ENCODE data around the gene PPP4C.
A peak's percentile ranks its signal among the peaks of the same experiment; 100 is the strongest.
"Not testable (repeated sequence)": the region's sequence is repeated elsewhere in the genome, so short reads cannot be mapped to it uniquely, and the experiment has no call there.

The PPP4C gene

GRCh38 chr16:30096105-30096861, 20.5 kb downstream of the PPP4C start, which contains the start of gene YPEL3:
Gene YPEL3 (minus strand): TSS chr16:30096213. CDS start chr16:30095482, 731 bp downstream.
- DNase-seq (ENCODE audit: low read depth, low spot score), result peak; percentile 76

DNA sequence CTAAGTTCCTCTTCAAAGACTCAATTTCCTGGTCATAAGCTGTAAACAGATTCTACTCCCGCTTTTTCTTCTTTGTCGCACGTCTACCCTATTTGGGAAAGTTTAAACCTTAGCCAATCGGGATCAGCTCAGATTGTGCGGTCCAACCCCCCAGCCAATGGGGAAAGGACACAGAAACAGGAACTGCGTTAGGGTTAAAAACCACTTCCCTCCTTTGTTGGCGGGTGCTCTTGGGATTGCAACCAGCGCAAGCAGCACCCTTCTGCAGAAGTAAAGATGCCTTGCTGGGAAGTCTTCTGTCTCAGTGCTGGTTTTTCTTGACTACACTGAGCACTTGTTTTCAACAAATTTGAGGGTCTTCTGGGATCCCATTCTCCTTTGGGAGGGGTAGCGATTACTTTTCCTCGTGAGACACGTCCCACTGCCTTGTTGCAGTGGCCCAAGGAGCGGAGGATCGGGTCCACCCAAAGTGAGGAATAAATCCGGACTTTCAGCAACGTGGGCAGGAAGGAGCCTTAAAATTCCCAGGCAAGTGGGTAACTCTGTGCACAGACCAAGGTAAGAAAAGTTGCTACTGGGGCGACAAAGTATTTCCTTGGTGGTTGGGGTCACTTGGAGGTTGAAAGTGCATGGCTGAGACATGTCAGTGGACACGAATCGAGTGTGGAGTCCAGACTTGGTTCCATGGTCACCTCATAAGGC, 21.2 kb downstream of the PPP4C start:
- DNase-seq (ENCODE audit: low read depth, low spot score), result no peak

- DNase-seq (ENCODE audit: low read depth, low spot score), result no peak
Measured at GRCh38 chr16:30104090-30104489, 28.3 kb downstream of the PPP4C start.

DNA sequence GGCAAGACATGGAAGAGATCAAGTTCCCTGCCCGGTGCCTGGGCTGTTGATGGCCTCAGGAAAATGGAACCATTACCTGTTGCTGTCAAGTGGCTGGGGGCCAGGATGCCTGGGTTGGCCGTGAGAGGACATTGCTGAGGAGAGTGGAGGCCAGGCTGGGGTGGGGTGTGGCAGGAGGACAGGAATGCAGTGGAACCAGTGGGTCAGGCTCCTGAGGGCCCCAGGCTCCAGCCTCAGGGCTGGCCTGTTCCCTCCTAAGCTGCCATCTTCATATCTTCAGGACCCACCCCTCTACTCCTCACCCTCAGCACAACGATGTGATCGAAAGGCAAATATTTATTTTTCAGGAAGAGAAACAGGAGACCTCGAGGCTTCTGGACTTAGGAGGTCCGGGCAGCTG, 28.7 kb downstream of the PPP4C start:
- no peak for DNase-seq (ENCODE audit: low read depth, low spot score)

DNA sequence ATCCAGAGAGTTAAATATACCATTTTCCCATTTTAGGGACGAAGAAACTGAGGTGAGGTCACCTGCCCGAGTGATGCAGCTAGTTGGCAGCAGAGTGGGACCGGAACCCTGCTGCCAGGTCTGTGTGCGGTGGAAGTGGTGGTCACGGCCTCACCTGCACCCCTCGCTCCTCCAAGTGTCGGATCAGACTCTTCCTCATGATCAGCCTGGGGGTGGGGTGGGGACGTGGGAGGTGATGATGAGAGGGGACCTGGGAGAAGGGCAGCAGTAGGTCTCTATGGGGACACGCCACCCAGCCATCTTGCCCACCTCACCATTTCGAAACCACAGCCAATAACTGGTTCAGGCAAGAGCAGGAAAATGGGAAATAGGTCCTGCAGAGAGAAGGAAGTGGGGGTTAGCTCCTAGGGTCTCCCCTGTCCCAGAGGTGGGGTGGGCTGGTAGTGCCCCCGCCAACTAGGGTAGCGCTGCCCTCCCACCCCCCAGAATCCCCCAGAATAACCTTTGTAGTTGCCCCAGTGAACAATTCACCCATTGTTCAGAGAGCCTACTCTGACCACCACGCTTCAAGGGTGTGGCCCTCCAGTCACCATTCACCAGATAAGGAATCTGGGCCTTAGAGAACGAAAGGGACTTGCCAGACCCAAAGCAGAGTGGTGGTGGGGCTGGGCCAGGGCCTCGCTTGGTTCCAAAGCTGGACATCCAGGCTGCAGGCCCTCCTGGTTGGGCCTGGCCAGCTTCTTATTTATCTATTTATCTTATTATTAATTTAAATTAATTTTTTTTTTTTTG, 32.5 kb downstream of the PPP4C start:
- DNase-seq (ENCODE audit: low read depth, low spot score), result no peak

- DNase-seq (ENCODE audit: low read depth, low spot score), result no peak
Measured at GRCh38 chr16:30110661-30111060, 34.9 kb downstream of the PPP4C start.

GRCh38 chr16:30112197-30113030, 36.6 kb downstream of the PPP4C start:
- DNase-seq (ENCODE audit: low read depth, low spot score), result no peak

- no peak for DNase-seq (ENCODE audit: low read depth, low spot score)
Measured at GRCh38 chr16:30113031-30113710, 37.4 kb downstream of the PPP4C start, which contains the start of gene GDPD3. Gene GDPD3 (minus strand): TSS chr16:30113537. CDS start chr16:30113478, 59 bp downstream.

DNA sequence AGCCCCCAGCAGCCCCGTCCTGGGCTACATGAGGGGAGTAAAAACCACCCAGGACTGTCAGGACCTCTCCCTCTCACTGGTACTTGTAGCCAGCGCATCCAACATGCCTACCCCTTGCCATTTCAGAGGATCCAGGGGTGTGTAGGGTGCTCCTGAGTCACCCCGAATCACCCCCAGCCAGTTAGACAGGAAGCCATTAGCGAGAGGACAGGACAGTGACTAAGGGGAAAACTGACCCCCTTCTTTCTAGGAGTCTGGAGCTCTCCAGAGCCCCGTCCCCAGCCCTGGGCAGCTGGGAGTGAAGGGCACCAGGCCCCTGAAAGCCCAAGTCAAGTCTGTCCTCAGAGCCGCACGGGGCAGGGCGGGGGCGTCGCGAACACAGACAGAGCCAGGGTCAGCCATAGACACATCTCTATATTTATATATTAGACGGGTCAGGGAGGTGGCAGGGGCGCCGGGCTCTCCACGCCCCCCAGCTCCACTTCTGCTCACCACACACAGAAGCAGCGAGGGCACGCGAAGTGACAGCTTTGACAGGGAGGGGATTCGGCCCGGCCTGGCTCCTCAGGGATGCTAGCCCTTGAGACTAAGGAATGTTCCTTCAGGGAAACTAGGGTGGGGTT, 38.0 kb downstream of the PPP4C start:
- no peak for DNase-seq (ENCODE audit: low read depth, low spot score)

DNA sequence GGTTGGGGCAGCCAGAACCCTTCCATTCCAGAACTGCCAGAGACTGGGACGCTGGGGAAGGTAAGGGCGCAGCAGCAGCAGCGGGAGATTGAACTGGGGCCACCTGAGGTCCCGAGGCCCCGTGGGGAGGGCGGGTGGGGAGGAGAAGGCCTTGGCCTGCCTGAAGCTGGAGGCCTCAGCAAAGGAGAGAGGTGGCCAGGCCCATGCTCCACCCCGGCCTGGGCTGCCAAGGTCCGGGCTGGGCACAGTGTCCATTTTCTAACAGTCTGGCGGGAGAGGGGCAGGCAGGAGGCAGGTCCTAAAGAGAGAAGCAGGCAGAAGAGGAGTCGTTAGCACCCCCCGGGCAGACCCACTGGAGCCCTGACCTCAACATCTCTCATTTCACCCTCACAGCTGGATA, 38.6 kb downstream of the PPP4C start:
- DNase-seq (ENCODE audit: low read depth, low spot score), result no peak

DNA sequence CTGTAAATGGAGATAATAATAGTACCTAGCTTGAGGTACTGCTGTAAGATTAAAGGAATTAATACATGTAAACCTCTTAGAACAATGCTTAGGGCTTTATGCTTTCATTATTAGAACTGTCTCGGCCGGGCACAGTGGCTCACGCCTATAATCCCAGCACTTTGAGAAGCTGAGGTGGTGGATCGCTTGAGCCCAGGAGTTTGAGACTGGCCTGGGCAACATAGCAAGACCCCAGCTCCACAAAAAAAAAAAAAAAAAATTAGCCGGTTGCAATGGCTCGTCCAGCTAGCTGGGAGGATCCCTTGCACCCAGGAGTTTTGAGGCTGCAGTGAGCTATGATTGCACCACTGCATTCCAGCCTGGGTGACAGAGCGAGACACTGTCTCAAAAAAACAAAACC, 39.0 kb downstream of the PPP4C start:
- not testable (repeated sequence) for DNase-seq (ENCODE audit: low read depth, low spot score)

DNA sequence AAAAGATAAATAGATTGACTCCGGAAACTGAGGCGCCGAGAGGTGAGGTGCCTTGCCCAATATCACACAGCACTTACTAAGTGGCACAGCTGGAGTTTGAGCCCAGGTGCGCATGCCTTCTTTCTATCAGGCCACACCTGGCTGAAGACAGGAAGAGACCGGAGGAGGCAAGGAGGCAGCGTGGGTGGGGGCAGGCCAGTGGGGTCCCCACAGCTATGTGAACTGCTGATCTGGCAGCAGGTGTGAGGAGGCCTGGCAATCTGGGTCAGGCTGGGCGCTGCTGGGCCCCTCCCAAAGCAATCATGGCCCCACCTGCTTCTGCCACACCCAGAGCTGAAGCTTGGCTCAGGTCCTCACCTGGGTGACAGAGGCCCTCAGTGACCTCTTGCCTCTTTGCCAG, 39.4 kb downstream of the PPP4C start:
- no peak for DNase-seq (ENCODE audit: low read depth, low spot score)

GRCh38 chr16:30116291-30117207, 40.8 kb downstream of the PPP4C start:
- DNase-seq (ENCODE audit: low read depth, low spot score), result no peak

DNA sequence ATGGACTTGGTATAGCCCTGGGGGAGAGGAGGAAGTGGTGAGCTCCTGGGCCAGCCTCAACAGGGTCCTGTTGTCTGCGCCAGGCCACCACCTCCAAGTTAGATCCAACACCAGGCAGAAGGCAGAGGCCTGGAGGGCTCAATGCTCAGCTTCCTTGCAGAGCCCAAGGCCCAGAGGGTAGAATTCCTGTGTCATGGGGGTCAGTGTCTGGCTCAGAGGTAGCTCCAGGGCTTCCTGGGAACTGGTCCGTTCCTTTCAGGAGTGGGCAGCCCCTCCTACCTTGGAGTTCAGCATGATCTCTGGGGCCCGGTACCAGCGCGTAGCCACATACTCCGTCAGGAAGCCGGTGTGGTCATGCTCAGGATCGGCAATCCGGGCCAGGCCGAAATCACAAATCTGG, 42.0 kb downstream of the PPP4C start:
- DNase-seq (ENCODE audit: low read depth, low spot score), result no peak

- no peak for DNase-seq (ENCODE audit: low read depth, low spot score)
Measured at GRCh38 chr16:30119428-30119827, 43.6 kb downstream of the PPP4C start.

- no peak for DNase-seq (ENCODE audit: low read depth, low spot score)
Measured at GRCh38 chr16:30120340-30121105, 44.7 kb downstream of the PPP4C start.

DNA sequence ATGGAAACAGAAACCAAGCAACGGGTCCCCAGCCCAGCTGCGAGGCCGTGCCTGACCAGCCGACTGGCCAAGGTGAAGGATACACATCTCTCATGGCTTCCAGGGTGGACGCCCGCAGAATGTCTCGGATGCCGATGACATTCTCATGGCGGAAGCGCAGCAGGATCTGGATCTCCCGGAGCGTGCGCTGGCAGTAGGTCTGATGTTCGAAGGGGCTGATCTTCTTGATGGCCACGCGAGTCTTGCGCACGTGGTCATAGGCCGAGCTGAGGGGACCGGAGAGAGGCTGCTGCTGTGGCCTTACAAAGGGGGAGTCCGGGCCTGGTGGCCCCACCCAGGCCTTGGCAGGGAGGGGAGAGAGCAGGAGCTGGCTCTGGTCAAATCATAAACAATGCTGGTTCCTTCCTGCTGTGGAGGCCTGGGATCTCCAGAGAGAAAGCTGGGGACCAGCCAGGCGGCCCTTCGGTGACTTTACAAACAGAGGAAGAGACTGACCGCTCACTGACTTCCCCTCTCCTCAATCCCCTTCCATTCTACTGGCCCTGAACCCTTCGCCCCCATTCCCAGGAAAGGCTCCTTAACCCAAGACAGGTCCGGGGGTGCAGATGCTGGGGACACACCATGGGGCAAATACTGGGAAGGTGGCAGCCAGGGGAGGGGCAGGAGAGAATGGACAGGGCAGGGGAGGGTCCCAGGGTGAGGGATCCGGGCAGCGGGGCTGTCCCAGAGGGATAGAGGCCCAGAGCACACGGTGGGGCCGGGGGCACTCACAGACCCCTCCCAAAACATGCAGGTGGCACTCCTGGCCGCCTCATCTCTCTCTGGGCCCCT, 46.2 kb downstream of the PPP4C start:
- DNase-seq (ENCODE audit: low read depth, low spot score), result no peak
